CD4-positive, alpha-beta T cell (primary cell): ENCODE data around the gene DDT. TPM values are rescaled to one million over a fixed set of nuclear protein-coding genes. Genes with fewer than 3 reads are reported as not detected.
A peak's percentile ranks its signal among the peaks of the same experiment; 100 is the strongest.
"Not testable (repeated sequence)": the region's sequence is repeated elsewhere in the genome, so short reads cannot be mapped to it uniquely, and the experiment has no call there.

Source experiments
- ATAC-seq: fragments of 200-7000 bp; cut with Tn5 transposase; one replicate; pipeline ENCODE4 v1.10.0; 2022; ENCODE audit warnings: mild to moderate bottlenecking; ENCODE audit not compliant: poor library complexity
- CTCF ChIA-PET: fragments of 350-600 bp; sonication (Branson Sonifier 250); formaldehyde crosslinking; loops from one replicate; lab custom pipeline; 2021; ENCODE audit warnings: antibody characterized with exemption, inconsistent platforms; lab: Charles Lee
- POLR2A ChIA-PET: fragments of 350-600 bp; sonication (Branson Sonifier 250); formaldehyde crosslinking; loops from one replicate; lab custom pipeline; 2021; ENCODE audit warnings: antibody characterized with exemption, inconsistent platforms; lab: Charles Lee
- DNase-seq, 14 experiments: peaks; one replicate each; pipeline ENCODE4 v3.0.0-alpha.2; 2013 to 2020; ENCODE audit warnings: mixed read lengths in 2 of 14
- H3K27ac ChIP-seq, 2 donors: one replicate each; pipeline versions ENCODE4 v1.5.1 to v1.7.0; 2013; ENCODE audit warnings: low read length in 2 of 2, low read depth in 1 of 2, mild to moderate bottlenecking in 1 of 2
- H3K27me3 ChIP-seq, 2 experiments: 1 replicate in 1 of 2; 2 replicates in 1 of 2; pipeline versions ENCODE4 v1.6.1 to v1.7.0; 2013; ENCODE audit warnings: low read length in 2 of 2, control low read depth in 1 of 2, mild to moderate bottlenecking in 1 of 2, moderate library complexity in 1 of 2; ENCODE audit not compliant: insufficient read depth in 2 of 2, control insufficient read depth in 1 of 2
- H3K36me3 ChIP-seq: one replicate; pipeline ENCODE4 v1.6.1; 2013; ENCODE audit warnings: low read length, control low read depth; ENCODE audit not compliant: insufficient read depth
- H3K4me1 ChIP-seq: one replicate; pipeline ENCODE4 v1.6.1; 2013; ENCODE audit warnings: low read length, control low read depth; ENCODE audit not compliant: insufficient read depth
- H3K4me3 ChIP-seq: one replicate; pipeline ENCODE4 v1.5.1; 2013; ENCODE audit warnings: mild to moderate bottlenecking, low read length, moderate library complexity
- H3K9me3 ChIP-seq, 2 experiments: 1 replicate in 1 of 2; 2 replicates in 1 of 2; pipeline versions ENCODE4 v1.6.1 to v1.7.0; 2013; ENCODE audit warnings: low read length in 2 of 2, mild to moderate bottlenecking in 2 of 2, control low read depth in 1 of 2, moderate library complexity in 1 of 2; ENCODE audit not compliant: control insufficient read depth in 1 of 2, insufficient read depth in 1 of 2
- H3K27ac Mint-ChIP-seq: one replicate; pipeline ENCODE4 v1.8.0; 2020; ENCODE audit warnings: mixed read lengths
- H3K27me3 Mint-ChIP-seq: one replicate; pipeline ENCODE4 v1.8.0; 2021; ENCODE audit warnings: mixed read lengths
- H3K36me3 Mint-ChIP-seq: one replicate; pipeline ENCODE4 v1.8.0; 2021; ENCODE audit warnings: low read depth, mixed read lengths
- H3K4me1 Mint-ChIP-seq: one replicate; pipeline ENCODE4 v1.8.0; 2021; ENCODE audit warnings: low read depth, mixed read lengths
- H3K4me3 Mint-ChIP-seq: one replicate; pipeline ENCODE4 v1.8.0; 2020; ENCODE audit warnings: mild to moderate bottlenecking, mixed read lengths
- H3K9me3 Mint-ChIP-seq: one replicate; pipeline ENCODE4 v1.8.0; 2020; ENCODE audit warnings: mixed read lengths
- CTCF ChIP-seq: fragments of 200-600 bp; IDR thresholded peaks from one replicate; pipeline ENCODE4 v1.8.0; 2022; ENCODE audit warnings: antibody characterized with exemption, mild to moderate bottlenecking
- intact Hi-C, 2 experiments: fragments of 100-400 bp; cut with DNase I in 1 of 2; cut with micrococcal nuclease in 1 of 2; formaldehyde crosslinking; loops; one replicate each; pipeline versions ENCODE4 v1.15.1 to v1.9.0; 2023 to 2025; cut with DNase I, micrococcal nuclease
- total RNA-seq, 174 experiments: library from RNA in 2 of 174; stranded (reverse) in 2 of 174; gene quantifications; one replicate each; pipeline ENCODE4 v1.2.3 and lab custom pipeline; 2021 to 2026

Gene DDT
- total RNA-seq, 2 experiments from 2014 or later, result 82.3 to 84.3 TPM

GRCh38 chr22:23961084-23961771, 13.0 kb downstream of the DDT start, which contains the start of gene GSTT2B:
GSTT2B (minus strand) TSS chr22:23961195; CDS start chr22:23961131, 64 bp downstream.
- H3K27ac ChIP-seq, H3K4me3 ChIP-seq, H3K27me3 Mint-ChIP-seq, POLR2A ChIA-PET, H3K4me3 Mint-ChIP-seq, H3K4me1 Mint-ChIP-seq, DNase-seq, H3K9me3 ChIP-seq, ATAC-seq, H3K27me3 ChIP-seq, H3K36me3 ChIP-seq, CTCF ChIA-PET, H3K36me3 Mint-ChIP-seq, intact Hi-C loops, H3K9me3 Mint-ChIP-seq, H3K27ac Mint-ChIP-seq, H3K4me1 ChIP-seq: not testable (repeated sequence)

GRCh38 chr22:23956301-23956900, 17.8 kb downstream of the DDT start:
- intact Hi-C loops, result loop anchor here in 1 of 2 experiments (5.0 kb wide), 1 partner anchor 414 kb away; no protein-coding TSS in a partner anchor
- H3K4me3 ChIP-seq, H3K4me1 Mint-ChIP-seq, H3K9me3 ChIP-seq, H3K9me3 Mint-ChIP-seq, H3K36me3 Mint-ChIP-seq, H3K27me3 ChIP-seq, H3K27ac Mint-ChIP-seq, H3K4me1 ChIP-seq, POLR2A ChIA-PET, H3K36me3 ChIP-seq, H3K27ac ChIP-seq, H3K27me3 Mint-ChIP-seq, H3K4me3 Mint-ChIP-seq: not testable (repeated sequence)
- ATAC-seq (peak; percentile 96), DNase-seq (peak; percentile 50 to 89 (median 75))
- CTCF ChIA-PET, result interaction anchor here (0.6 to 1.3 kb wide), 3 partner anchors 96 to 219 kb away, joined by 3 to 6 read pairs (median 3); no protein-coding TSS in a partner anchor
- TF ChIP-seq CTCF, result peak; percentile 76

GRCh38 chr22:23955886-23956285, 18.4 kb downstream of the DDT start:
- H3K4me1 ChIP-seq, H3K4me3 ChIP-seq, H3K27ac Mint-ChIP-seq, H3K9me3 Mint-ChIP-seq, H3K27me3 Mint-ChIP-seq, DNase-seq, H3K36me3 ChIP-seq, H3K4me1 Mint-ChIP-seq, H3K36me3 Mint-ChIP-seq, POLR2A ChIA-PET, H3K27ac ChIP-seq, ATAC-seq, H3K9me3 ChIP-seq, H3K27me3 ChIP-seq, H3K4me3 Mint-ChIP-seq: not testable (repeated sequence)
- intact Hi-C loops, result loop anchor here in 1 of 2 experiments (5.0 kb wide), 1 partner anchor 414 kb away; no protein-coding TSS in a partner anchor
- CTCF ChIA-PET, result interaction anchor here (0.6 to 1.3 kb wide), 3 partner anchors 96 to 219 kb away, joined by 3 to 6 read pairs (median 3); no protein-coding TSS in a partner anchor

- ATAC-seq, H3K9me3 Mint-ChIP-seq, H3K4me3 Mint-ChIP-seq, H3K4me1 ChIP-seq, H3K27me3 Mint-ChIP-seq, H3K4me1 Mint-ChIP-seq, H3K9me3 ChIP-seq, CTCF ChIA-PET, DNase-seq, H3K4me3 ChIP-seq, H3K27ac ChIP-seq, H3K36me3 ChIP-seq, H3K36me3 Mint-ChIP-seq, POLR2A ChIA-PET, H3K27ac Mint-ChIP-seq, H3K27me3 ChIP-seq: not testable (repeated sequence)
- intact Hi-C loops, result loop anchor here in 1 of 2 experiments (5.0 kb wide), 3 partner anchors 52 to 413 kb away; partner anchors contain the start of gene GSTT4
Measured at GRCh38 chr22:23954991-23955305, 19.3 kb downstream of the DDT start.

- ATAC-seq, H3K9me3 ChIP-seq, H3K36me3 Mint-ChIP-seq, H3K4me3 ChIP-seq, H3K27ac ChIP-seq, POLR2A ChIA-PET, DNase-seq, H3K27ac Mint-ChIP-seq, H3K4me1 Mint-ChIP-seq, H3K36me3 ChIP-seq, CTCF ChIA-PET, H3K27me3 ChIP-seq, H3K4me1 ChIP-seq, H3K4me3 Mint-ChIP-seq, H3K27me3 Mint-ChIP-seq, H3K9me3 Mint-ChIP-seq: not testable (repeated sequence)
- intact Hi-C loops, result loop anchor here in 1 of 2 experiments (5.0 kb wide), 2 partner anchors 53 to 92 kb away; partner anchors contain the start of gene GSTT4
Measured at GRCh38 chr22:23954193-23954990, 19.8 kb downstream of the DDT start.

- intact Hi-C loops, result loop anchor here in 1 of 2 experiments (5.0 kb wide), 2 partner anchors 54 to 91 kb away; partner anchors contain the start of gene GSTT4
- H3K36me3 ChIP-seq, H3K27me3 Mint-ChIP-seq, H3K27ac Mint-ChIP-seq, CTCF ChIA-PET, H3K9me3 ChIP-seq, H3K4me3 Mint-ChIP-seq, ATAC-seq, H3K27me3 ChIP-seq, H3K4me1 ChIP-seq, H3K27ac ChIP-seq, H3K36me3 Mint-ChIP-seq, DNase-seq, H3K9me3 Mint-ChIP-seq, H3K4me1 Mint-ChIP-seq, H3K4me3 ChIP-seq: not testable (repeated sequence)
- POLR2A ChIA-PET, result interaction anchor here (0.5 kb wide), 1 partner anchor 331 kb away, joined by 3 read pairs; no protein-coding TSS in a partner anchor
Measured at GRCh38 chr22:23953485-23953884, 20.8 kb downstream of the DDT start.
